ENCODE results near the gene DOCK4. TPM values are rescaled to one million over a fixed set of nuclear protein-coding genes. Genes with fewer than 3 reads are reported as not detected.

Gene DOCK4
- total RNA-seq, 3 donors from 2014 or later, result 31.7 to 43.3 (median 41.9) TPM

DNA sequence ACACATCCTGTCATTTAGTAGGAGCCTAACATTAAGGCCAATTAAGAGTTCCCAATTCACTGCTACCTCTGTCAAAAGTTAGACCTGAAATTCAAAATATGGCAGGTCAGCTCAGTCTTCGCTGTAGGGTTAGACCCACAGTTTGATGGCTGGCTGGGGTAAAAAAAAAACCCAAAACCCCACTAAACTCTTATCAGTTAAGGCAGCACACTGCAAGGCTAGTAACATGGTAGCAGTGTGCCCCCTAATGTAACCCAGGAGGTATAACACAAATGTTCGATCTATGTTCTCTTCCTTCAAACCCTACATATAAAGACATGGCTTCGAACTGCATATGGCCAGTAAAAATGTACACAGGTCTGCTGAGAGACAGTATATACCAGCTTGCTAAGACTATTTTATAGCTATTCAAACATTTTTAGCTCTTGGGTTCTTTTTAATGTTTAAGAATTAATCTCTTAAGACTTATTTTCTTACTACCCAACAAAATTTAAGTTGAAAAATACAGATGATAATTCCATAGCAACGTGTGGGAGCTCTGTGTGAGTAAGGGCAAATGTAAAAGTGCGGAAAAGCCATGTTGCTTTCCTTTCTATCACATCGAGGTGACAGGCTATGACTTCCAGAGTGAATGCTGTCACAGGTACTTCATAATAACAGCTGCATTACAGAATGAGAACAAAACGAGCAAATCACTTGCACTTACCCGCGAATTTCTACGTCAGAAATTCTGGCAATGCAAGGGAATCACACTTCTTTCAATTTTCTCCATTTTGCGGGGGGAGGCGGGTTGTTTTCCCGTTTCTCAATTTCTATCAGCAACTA lies 475.5 kb downstream of the DOCK4 start:
- no peak for DNase-seq (ENCODE audit: low spot score in 2 of 2)
- TF ChIP-seq POLR2AphosphoS5 (IDR thresholded peaks at IDR 0.05), result no peak
- TF ChIP-seq POLR2A (IDR thresholded peaks at IDR 0.05), result no peak
- TF ChIP-seq, protein P1, sequence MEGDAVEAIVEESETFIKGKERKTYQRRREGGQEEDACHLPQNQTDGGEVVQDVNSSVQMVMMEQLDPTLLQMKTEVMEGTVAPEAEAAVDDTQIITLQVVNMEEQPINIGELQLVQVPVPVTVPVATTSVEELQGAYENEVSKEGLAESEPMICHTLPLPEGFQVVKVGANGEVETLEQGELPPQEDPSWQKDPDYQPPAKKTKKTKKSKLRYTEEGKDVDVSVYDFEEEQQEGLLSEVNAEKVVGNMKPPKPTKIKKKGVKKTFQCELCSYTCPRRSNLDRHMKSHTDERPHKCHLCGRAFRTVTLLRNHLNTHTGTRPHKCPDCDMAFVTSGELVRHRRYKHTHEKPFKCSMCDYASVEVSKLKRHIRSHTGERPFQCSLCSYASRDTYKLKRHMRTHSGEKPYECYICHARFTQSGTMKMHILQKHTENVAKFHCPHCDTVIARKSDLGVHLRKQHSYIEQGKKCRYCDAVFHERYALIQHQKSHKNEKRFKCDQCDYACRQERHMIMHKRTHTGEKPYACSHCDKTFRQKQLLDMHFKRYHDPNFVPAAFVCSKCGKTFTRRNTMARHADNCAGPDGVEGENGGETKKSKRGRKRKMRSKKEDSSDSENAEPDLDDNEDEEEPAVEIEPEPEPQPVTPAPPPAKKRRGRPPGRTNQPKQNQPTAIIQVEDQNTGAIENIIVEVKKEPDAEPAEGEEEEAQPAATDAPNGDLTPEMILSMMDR (IDR thresholded peaks at IDR 0.05), result peak in 1 of 3 donors; percentile 12
- no peak overlapping the region for H3K4me3 ChIP-seq
- H3K36me3 ChIP-seq, result peaks cover 6% of the 10 kb centered on the region
- H3K27ac ChIP-seq, result no peak overlapping the region
- H3K4me1 ChIP-seq, result no peaks in the 10 kb centered on the region
- H3K9me3 ChIP-seq, result no peaks in the 10 kb centered on the region
- H3K27me3 ChIP-seq, result no peaks in the 10 kb centered on the region
- intact Hi-C loops (cut with DNase I; ENCODE audit: low total_unique reads), result no loop called here

DNA sequence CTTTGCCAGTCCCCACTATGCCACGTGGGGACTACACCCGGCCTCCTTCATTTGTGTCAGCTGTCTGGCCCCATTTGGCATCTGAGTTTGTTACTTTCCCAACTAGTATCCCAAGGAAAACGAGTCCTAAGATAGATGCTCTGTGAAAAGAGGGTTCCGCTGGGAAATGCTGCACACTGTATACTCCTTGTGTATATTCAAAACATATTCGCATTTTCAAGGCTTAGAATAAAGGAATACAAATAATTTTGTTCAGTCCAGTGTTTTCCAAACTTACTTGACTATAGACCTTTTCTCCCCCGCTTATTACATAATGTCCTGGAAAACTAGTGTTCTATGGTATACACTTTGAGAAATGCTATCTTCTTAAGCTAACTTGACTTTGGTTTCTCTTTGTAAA lies 476.1 kb downstream of the DOCK4 start:
- no peaks in the 10 kb centered on the region for H3K27me3 ChIP-seq
- intact Hi-C loops (cut with DNase I; ENCODE audit: low total_unique reads), result no loop called here
- H3K4me3 ChIP-seq, result no peak overlapping the region
- TF ChIP-seq POLR2AphosphoS5 (IDR thresholded peaks at IDR 0.05) (no peak), POLR2A (IDR thresholded peaks at IDR 0.05) (no peak)
- TF ChIP-seq, protein P1 (IDR thresholded peaks at IDR 0.05), result no peak
- DNase-seq (ENCODE audit: low spot score in 2 of 2), result no peak
- peaks cover 6% of the 10 kb centered on the region for H3K36me3 ChIP-seq
- no peak overlapping the region for H3K27ac ChIP-seq
- no peaks in the 10 kb centered on the region for H3K4me1 ChIP-seq
- H3K9me3 ChIP-seq, result no peaks in the 10 kb centered on the region

DNA sequence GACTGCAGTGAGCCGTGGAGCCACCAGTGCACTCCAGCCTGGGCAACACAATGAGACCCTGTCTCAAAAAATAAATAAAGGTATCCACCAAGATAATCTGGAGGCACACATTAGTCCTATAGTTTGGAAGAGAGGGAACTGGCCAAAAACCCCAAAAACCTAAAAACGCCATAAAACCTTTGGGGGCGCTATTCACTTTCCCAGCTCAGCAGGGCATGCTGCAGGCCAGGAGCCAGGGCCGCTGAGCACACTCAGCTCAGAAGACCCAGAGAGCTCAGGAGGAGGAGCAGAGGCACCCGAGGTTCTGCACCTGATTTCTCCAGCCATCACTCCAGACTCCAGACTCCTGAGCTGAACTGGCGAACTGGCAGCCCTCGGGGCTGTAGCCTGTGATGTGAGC lies 476.7 kb downstream of the DOCK4 start:
- Histone ChIP-seq H3K27ac (no peak overlapping the region), H3K9me3 (no peaks in the 10 kb centered on the region), H3K27me3 (no peaks in the 10 kb centered on the region), H3K36me3 (peaks cover 6% of the 10 kb centered on the region), H3K4me3 (no peak overlapping the region), H3K4me1 (no peaks in the 10 kb centered on the region)
- intact Hi-C loops (cut with DNase I; ENCODE audit: low total_unique reads), result no loop called here
- TF ChIP-seq POLR2A (IDR thresholded peaks at IDR 0.05) (no peak), POLR2AphosphoS5 (IDR thresholded peaks at IDR 0.05) (no peak)
- TF ChIP-seq, protein P1 (IDR thresholded peaks at IDR 0.05), result no peak
- DNase-seq (ENCODE audit: low spot score in 2 of 2), result no peak

DNA sequence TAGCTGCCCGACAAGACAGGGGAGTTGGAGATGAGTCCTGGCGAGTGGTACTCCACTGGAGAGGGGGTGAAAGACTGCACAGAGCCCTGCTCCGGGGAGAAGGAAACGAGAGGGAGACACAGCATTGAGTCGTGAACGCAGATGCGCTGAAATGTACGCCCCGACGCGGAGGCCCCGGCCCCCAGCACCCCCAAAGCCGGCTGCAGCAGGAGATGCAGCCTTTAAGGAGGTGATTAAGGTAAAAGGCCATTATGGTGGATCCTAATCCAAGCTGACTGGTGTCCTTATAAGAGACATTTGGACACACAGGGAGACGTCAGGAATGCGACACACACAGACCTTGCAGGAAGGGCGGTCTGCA lies 477.6 kb downstream of the DOCK4 start:
- no peaks in the 10 kb centered on the region for H3K9me3 ChIP-seq
- intact Hi-C loops (cut with DNase I; ENCODE audit: low total_unique reads), result no loop called here
- no peaks in the 10 kb centered on the region for H3K27me3 ChIP-seq
- H3K4me3 ChIP-seq, result no peak overlapping the region
- peaks cover 6% of the 10 kb centered on the region for H3K36me3 ChIP-seq
- TF ChIP-seq, protein P1 (IDR thresholded peaks at IDR 0.05), result no peak
- TF ChIP-seq POLR2AphosphoS5 (IDR thresholded peaks at IDR 0.05), result no peak
- no peak for TF ChIP-seq POLR2A (IDR thresholded peaks at IDR 0.05)
- no peak for DNase-seq (ENCODE audit: low spot score in 2 of 2)
- H3K27ac ChIP-seq, result no peak overlapping the region
- no peaks in the 10 kb centered on the region for H3K4me1 ChIP-seq

DNA sequence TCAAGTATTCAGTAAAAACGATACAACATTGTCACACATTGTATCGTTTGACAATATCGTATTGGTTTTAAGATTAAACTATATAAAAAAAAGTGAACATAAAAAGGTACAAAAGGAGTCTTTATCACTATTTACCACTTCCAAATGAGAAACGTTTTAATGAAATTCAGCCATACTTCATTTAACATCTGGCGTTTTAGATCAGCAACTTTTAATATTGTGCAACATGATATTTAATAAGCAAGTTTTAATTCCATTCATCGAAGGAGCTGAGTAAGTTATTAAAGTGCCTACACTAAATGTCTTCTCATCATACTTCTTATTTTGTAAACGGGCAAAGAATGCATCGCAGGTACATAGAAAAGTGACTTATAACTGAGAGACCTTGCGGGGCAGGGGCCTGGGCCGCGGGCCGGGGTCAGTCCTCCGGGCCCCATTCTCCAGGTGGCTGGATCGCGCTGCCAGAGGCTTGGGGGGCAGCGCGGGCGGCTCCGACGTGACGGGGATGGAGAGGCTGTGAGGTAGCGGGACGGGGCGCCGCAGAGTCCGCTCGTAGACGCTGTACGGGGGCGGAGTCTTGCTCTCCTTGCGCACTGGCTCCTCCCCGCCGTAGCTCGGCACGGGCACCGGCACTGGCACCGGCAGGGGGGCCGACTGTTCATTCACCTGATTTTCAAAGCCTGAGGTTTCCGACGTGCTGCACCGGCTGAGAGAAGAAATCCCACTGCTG lies 478.1 kb downstream of the DOCK4 start:
- no peaks in the 10 kb centered on the region for H3K4me1 ChIP-seq
- peaks cover 6% of the 10 kb centered on the region for H3K36me3 ChIP-seq
- H3K27ac ChIP-seq, result no peak overlapping the region
- H3K27me3 ChIP-seq, result no peaks in the 10 kb centered on the region
- no peaks in the 10 kb centered on the region for H3K9me3 ChIP-seq
- no peak for TF ChIP-seq POLR2A (IDR thresholded peaks at IDR 0.05)
- no peak for TF ChIP-seq POLR2AphosphoS5 (IDR thresholded peaks at IDR 0.05)
- TF ChIP-seq, protein P1 (IDR thresholded peaks at IDR 0.05), result no peak
- DNase-seq (ENCODE audit: low spot score in 2 of 2), result no peak
- intact Hi-C loops (cut with DNase I; ENCODE audit: low total_unique reads), result no loop called here
- H3K4me3 ChIP-seq, result no peak overlapping the region
